GM12875 (cell line): Measurements from ENCODE around the gene PLCG1.

Experiments
- H3K4me3 ChIP-seq: one replicate; pipeline ENCODE4 v1.5.1; 2011; ENCODE audit warnings: low read depth, low read length, control low read depth
- CTCF ChIP-seq: IDR thresholded peaks from 2 replicates; pipeline ENCODE4 v1.5.1; 2011; ENCODE audit warnings: low read depth, mild to moderate bottlenecking, control low read depth, inconsistent platforms, low read length, moderate library complexity, borderline replicate concordance; ENCODE audit not compliant: insufficient read depth

PLCG1 gene

DNA sequence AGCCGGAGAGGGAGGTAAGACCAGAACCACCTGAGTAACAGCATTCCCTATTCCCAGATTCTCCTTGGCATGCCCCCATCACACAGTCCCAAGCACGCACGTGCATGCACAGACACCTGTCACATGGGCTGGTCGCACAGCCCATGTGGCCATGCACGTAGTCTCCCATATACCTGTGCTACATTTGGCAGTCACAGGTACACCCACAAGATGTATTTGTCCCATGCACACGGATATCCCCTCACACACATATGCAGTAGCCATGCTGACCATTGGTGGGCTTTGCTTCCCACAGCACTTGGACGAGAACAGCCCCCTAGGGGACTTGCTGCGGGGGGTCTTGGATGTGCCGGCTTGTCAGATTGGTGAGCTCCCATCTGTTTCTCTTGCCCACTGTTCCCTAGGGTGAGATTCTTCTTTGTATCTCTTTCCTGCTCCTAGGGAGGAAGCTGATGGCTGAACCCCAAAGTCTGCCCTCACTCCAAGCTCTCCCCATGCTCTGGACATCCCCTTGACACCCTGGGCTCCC, 31.9 kb downstream of the PLCG1 start:
- TF ChIP-seq CTCF: no peak
- no peak overlapping the region for H3K4me3 ChIP-seq

- H3K4me3 ChIP-seq: no peak overlapping the region
- TF ChIP-seq CTCF: no peak
Observed at GRCh38 chr20:41169791-41170351, 32.5 kb downstream of the PLCG1 start.

DNA sequence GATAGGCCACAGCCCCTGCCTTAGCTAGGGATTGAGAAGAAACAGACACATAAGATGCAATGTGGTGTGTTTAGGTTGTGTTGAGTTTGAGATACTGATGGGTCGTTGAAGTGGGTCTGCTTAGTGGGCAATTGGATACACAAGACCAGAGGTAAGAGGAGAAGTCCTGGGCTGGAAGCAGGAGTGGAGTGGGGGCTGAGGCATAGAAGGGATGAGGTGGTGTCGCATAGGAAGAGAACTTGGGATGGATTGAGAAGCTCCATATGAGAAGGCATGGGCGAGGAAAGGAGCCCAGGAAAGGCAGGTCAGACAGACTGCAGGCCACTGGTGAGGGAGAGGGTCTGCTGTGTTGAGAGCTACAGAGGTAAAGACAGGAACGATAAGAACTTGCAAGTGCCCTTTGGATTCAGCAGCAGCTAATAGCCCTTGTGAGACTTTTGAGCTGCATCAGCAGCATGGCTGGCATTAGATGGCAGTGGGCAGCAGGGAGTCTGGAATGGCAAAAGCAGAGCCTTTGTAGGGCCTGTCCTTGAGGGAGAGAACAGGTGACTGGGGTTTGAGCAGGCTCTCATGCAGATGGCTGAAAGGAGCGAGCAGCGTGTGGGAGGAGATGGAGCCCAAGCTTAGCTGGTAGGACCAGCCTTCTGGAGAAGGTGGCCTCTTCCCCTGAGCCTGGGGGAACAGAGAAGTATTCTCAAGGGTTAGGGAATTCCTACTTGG, 33.2 kb downstream of the PLCG1 start:
- no peak overlapping the region for H3K4me3 ChIP-seq
- no peak for TF ChIP-seq CTCF

DNA sequence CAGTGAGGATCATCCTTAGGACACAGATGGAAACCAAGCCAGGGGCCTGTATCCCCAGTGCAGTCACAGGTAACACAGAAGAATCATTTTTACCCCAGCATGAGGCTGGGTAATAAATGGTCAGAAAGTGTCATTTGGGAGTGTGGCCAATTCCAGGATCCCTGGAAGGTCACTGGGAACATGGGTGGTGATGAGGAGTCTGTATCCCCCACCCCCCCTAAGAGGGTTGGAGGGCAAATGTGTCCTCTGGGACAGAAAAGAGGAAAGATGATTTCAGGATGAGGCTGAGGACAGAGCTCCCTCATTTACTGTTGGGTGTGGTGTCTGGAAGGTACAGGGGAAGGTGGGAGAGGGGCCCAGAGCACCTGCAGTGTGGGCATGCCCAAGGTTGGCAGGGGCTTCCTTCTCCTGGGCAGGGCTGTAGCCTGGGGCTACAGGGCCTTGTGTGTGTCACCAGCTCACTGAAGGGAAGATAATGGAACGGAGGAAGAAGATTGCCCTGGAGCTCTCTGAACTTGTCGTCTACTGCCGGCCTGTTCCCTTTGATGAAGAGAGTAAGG, 34.5 kb downstream of the PLCG1 start:
- TF ChIP-seq CTCF: no peak
- H3K4me3 ChIP-seq: no peak overlapping the region

DNA sequence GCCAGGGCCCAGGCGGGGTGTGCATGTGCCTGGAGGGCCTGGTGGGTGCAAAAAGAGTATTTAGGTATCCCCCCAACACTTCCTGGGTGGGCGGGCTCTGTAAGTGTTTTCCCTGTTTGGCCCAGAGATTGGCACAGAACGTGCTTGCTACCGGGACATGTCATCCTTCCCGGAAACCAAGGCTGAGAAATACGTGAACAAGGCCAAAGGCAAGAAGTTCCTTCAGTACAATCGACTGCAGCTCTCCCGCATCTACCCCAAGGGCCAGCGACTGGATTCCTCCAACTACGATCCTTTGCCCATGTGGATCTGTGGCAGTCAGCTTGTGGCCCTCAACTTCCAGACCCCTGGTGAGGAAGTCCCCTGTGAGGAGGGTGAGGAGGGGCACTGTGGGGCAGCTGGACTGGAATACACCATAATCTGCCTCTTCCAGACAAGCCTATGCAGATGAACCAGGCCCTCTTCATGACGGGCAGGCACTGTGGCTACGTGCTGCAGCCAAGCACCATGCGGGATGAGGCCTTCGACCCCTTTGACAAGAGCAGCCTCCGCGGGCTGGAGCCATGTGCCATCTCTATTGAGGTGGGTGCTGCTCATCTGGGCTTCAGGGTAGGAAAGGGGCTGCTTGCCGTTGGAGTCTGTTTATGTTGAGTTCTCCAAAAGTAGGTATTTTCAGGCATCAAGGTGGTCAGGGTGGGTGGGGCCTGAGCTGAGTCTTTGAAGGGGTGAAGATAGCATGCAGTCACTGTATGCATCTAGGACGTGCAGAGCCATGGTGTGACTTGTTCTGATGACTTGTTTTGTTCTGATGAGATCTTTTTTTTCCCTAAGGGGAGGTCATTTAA, 35.2 kb downstream of the PLCG1 start:
- no peak overlapping the region for H3K4me3 ChIP-seq
- no peak for TF ChIP-seq CTCF

DNA sequence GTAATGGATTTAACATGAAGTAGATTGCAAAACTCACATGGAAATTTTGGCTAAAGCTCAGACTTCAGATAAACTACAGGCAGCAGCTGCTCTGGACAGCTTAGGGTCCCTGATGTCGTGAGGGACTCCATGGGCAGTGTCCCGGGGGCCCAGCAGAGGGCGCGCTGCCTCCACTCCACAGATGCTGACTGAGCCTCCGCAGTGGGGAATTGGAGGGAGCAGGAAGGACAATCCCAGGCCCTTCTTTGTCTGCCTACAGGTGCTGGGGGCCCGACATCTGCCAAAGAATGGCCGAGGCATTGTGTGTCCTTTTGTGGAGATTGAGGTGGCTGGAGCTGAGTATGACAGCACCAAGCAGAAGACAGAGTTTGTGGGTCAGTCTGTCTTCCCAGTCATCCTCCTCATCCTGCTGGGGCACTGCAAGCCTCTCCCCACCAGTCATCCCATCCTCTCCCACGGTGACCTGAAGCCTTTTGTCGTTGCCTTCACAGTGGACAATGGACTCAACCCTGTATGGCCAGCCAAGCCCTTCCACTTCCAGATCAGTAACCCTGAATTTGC, 35.9 kb downstream of the PLCG1 start:
- TF ChIP-seq CTCF: peak; percentile 94
- H3K4me3 ChIP-seq: no peak overlapping the region
